Measurements from ENCODE around the gene TNFAIP8L2. TPM values are rescaled to one million over a fixed set of nuclear protein-coding genes. Genes with fewer than 3 reads are reported as not detected.

Gene TNFAIP8L2
- total RNA-seq (2021) (0.15 TPM in 1 of 3 replicates, not detected in the others), Bru-seq, nascent RNA (percentile 10 among the genes with signal in this experiment)
- long read RNA-seq, experiment 1: 0 reads
- long read RNA-seq, experiment 2: 0 reads
- long read RNA-seq, experiment 3, partial matches to known transcripts: 0 of 1 reads
- long read RNA-seq, experiment 3, other reads (novel, unspliced or antisense): 0 of 1 reads

GRCh38 chr1:151156515-151156819, at the start of gene TNFAIP8L2:
Gene TNFAIP8L2, plus strand, starts transcription at chr1:151156649. Its CDS starts 2,049 bp downstream, at chr1:151158698.
- Mint-ChIP-seq H3K9me3 (no peaks in the 10 kb centered on the region), H3K4me1 (peaks cover 8% of the 10 kb centered on the region), H3K27ac (peak within 1 kb of the TSS; percentile 11; the same call in 1 of the 2 replicates), H3K4me3 (no peak within 1 kb of the TSS), H3K36me3 (peaks cover 19% of the 10 kb centered on the region), H3K27me3 (ENCODE audit: low read depth) (no peaks in the 10 kb centered on the region)
- DNase-seq (ENCODE audit: low spot score): peak; percentile 43
- POLR2A ChIA-PET: interaction anchor here (0.5 to 1.1 kb wide), 2 partner anchors 25 to 1218 kb away, joined by 3 to 5 read pairs; no protein-coding TSS in a partner anchor
- TF ChIP-seq E2F5 (CRISPR knock-in tag; IDR thresholded peaks at IDR 0.05) (no peak), AFF4 (CRISPR knock-in tag; IDR thresholded peaks at IDR 0.05; ENCODE audit: borderline replicate concordance) (no peak), ETV6 (CRISPR knock-in tag; IDR thresholded peaks at IDR 0.05) (no peak), NFATC4 (CRISPR knock-in tag; IDR thresholded peaks at IDR 0.05) (no peak), ZBTB21 (CRISPR knock-in tag; IDR thresholded peaks at IDR 0.05; ENCODE audit: borderline replicate concordance) (no peak), ZMAT4 (CRISPR knock-in tag; IDR thresholded peaks at IDR 0.05) (no peak), ZNF138 (CRISPR knock-in tag; conservative IDR thresholded peaks at IDR 0.05) (no peak), E2F4 (CRISPR knock-in tag; IDR thresholded peaks at IDR 0.05; ENCODE audit: borderline replicate concordance, low read depth) (no peak), KAT7 (CRISPR knock-in tag; IDR thresholded peaks at IDR 0.05; ENCODE audit: borderline replicate concordance) (no peak), ZNF425 (CRISPR knock-in tag; conservative IDR thresholded peaks at IDR 0.05) (no peak), ATF3 (CRISPR knock-in tag; conservative IDR thresholded peaks at IDR 0.05) (no peak), ZNF121 (CRISPR knock-in tag; IDR thresholded peaks at IDR 0.05) (no peak), SOX15 (CRISPR knock-in tag; IDR thresholded peaks at IDR 0.05) (no peak), SP1 (CRISPR knock-in tag; conservative IDR thresholded peaks at IDR 0.05) (no peak), ERG (CRISPR knock-in tag; IDR thresholded peaks at IDR 0.05) (no peak), FOXP4 (CRISPR knock-in tag; IDR thresholded peaks at IDR 0.05) (no peak), MXD4 (CRISPR knock-in tag; IDR thresholded peaks at IDR 0.05; ENCODE audit: borderline replicate concordance) (no peak), TP53 (CRISPR knock-in tag; IDR thresholded peaks at IDR 0.05) (no peak), ZNF317 (CRISPR knock-in tag; IDR thresholded peaks at IDR 0.05; ENCODE audit: borderline replicate concordance, low read depth) (no peak), HMGXB4 (CRISPR knock-in tag; IDR thresholded peaks at IDR 0.05) (no peak)
- peak; percentile 76 for ATAC-seq
- CTCF ChIA-PET: interaction anchor here (0.5 to 6.9 kb wide), 20 partner anchors 9 to 161 kb away, joined by 3 to 167 read pairs (median 5); partner anchors contain the start of genes C1orf56, CDC42SE1, LYSMD1 and MLLT11

Measured in WTC11 (cell line).